HUDEP-2 (cell line): ENCODE results near the gene SYNPO.

ENCODE experiments used
- DNase-seq, 76 experiments: peaks; one replicate each; lab custom pipeline; 2025; ENCODE audit not compliant: unreplicated experiment in 76 of 76; lab: John Stamatoyannopoulos, UW

SYNPO gene

GRCh38 chr5:150605546-150605945 lies 34.9 kb upstream of the SYNPO start:
- no peak for DNase-seq

DNA sequence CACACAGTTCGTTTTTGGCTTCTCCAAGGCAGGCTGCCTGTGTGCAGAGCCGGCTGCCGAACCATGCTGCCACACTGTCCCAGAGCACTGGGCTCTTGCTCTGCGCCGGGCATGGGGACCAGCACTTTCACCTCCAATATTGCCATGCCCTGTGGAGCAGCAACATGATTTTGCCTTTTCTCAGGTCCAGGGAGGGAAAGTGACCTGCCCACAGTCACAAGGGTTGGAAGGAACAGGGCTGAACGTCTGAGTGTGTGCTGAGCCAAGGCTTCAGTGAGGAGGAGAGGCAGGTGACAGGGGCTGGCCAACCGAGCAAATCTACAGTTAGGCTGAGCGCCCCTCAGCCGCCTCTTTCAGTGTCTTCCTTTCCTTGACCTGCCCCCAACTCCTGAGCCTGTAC lies 34.0 kb upstream of the SYNPO start:
- no peak for DNase-seq

DNA sequence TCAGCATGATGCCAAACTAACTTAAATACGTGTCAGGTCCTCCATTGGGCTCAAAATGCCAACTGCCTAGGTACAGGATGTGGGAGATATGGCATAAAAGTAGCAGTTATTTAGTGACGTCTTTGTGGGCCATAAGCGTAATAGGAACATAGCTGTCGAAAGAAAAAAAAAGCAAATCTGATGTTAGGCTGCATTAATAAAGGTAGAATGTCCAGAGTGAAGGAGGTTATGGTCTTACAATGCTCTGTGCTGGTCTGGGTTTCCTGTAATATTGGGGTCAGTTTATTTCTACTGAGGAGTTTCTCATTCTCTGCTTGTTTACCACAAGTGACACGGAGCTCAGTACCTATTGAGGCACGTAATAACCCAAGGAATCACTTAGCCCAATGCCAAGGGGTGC lies 33.4 kb upstream of the SYNPO start:
- no peak for DNase-seq

GRCh38 chr5:150607991-150608390 lies 32.5 kb upstream of the SYNPO start:
- DNase-seq, result no peak

GRCh38 chr5:150608991-150609390 lies 31.5 kb upstream of the SYNPO start:
- DNase-seq, result no peak

DNA sequence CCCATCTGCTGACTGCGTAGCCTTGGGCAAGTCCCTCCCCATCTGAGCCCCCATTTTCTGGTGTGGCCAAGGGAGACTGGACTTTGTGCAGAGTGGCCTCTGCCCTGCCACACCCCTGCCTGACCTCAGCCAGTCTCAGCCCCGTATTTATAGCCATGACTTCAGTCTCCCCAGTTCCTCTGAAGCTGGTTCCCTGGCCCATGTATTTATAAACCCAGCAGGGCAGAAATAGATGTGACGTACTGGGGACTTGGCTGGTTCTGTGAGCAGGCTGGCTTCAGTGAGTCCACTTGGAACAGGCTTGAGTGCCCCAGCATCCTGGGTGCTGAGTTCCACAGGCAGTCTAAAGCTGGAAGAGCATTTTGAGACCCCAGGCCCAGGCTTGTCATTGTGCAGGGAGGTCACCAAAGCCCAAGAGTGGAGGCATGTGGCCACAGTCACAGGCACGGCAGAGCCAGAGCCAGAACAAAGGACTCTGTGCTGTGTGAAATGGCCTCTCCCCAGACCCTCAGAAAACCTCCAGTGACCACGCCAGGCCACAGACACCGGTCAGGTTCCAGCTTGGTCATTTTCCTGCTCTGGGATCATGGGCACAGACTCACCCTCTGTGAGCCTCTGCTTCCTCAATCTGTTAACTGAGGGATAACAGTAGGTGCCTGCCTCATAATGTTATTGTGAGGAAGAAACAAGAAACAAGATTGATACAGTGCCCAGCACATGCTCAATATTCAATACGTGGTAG lies 30.4 kb upstream of the SYNPO start:
- DNase-seq, result no peak

- no peak for DNase-seq
Observed at GRCh38 chr5:150611026-150611425, 29.4 kb upstream of the SYNPO start.

- no peak for DNase-seq
Observed at GRCh38 chr5:150612405-150612804, 28.1 kb upstream of the SYNPO start.

DNA sequence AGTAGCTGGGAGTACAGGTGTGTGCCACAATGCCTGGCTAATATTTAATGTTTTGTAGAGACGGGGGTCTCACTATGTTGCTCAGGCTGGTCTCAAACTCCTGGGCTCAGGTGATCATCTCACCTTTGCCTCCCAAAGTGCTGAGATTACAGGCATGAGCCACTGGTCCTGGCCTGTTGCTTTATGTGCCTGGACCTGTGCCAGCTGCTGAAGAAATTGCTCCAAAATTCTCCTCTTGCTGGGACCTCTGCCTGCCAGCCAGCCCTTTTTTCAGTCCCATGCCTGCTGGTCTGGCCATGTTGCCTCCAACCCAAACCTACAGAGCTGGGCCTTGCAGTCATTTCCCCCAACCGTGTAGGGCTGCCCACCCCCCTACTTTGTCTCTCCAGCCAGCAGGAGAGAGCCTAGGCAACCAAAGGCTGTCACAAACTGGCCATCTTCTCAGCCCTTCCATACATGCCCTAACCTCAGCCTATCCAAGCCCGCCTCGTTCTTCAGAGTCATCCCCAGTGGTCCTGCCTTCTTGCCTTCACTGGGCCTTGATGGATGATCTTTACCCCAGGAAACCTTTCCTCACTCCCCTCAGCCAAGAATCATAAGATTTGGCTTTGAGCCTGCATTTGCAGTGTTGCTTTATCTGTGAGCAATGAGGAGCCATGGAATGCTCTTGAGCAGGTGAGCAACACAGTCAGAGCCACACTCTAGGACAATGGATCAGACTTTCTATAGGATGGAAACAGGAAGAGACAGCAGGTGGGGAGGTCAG lies 27.4 kb upstream of the SYNPO start:
- DNase-seq, result no peak

GRCh38 chr5:150613991-150614660 lies 26.3 kb upstream of the SYNPO start:
- no peak for DNase-seq

DNA sequence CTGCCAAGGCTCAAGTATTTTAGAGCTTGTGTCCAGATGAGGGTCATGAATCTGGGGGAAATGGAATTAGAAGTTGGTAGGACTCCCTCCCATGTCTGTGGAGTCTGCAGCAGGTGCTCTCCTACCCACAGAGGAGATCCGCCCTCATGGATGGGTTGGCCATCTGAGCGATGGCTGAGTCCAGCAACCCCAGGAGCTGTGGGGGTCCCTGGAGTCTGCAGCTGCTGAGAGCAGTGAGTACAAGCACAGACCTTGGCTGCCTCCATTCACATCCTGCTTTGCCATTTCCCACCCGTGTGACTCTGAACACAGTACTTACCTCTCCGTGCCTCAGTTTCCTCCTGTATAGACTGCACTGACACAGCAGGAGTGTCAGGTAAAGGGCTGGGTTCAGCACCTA lies 25.8 kb upstream of the SYNPO start:
- DNase-seq, result no peak

DNA sequence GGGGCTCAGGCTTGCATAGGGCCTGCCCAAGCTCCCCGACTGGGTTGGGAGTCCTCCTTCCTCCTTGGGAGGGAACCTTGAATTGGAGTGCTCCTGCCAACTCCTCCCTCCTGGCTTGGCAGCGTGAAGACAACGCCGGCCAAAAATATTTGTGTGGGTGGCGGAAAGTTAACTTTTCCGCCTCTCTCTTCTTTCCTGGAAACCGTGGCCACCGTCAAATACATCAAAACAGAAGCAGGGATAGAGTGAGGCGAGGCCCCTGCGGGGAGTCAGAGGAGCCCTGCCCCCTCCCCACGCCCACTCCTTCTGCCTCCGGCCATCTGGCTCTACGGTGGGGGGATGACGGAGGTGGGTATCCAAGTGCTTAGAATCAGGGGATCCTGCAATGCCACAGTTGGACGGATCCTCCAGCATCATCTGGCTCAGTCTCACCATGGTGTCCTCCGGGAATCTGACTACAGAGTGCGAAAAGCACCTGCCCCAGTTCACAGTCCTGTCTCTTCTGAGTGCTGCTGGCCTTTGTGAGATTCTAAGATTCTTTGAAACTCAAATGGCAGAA lies 25.2 kb upstream of the SYNPO start:
- DNase-seq, result peak in 6 of 76 experiments; percentile 9 to 56 (median 22)

DNA sequence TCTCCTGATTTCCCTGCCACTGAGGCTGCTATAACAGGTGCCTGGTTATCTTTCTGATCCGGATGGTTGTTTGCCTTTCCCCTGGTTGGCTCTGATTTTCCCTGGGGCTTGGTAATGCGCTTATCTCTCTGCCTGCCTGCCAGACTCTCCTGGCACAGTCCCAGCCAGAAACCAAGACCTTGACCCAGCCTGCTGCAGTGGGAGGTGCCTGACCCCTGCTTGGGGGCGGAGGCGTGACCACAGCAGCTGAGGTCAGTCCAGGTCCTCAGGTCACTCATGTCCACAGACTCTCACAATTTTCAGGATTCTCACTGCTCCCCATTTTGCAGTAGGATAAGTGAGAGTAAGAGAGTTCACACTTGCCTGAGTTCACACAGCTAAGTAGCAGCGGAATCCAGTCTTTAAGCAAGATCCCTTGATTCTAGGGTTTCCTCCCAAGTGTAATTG lies 24.4 kb upstream of the SYNPO start:
- peak in 72 of 76 experiments; percentile 8 to 87 (median 46) for DNase-seq

DNA sequence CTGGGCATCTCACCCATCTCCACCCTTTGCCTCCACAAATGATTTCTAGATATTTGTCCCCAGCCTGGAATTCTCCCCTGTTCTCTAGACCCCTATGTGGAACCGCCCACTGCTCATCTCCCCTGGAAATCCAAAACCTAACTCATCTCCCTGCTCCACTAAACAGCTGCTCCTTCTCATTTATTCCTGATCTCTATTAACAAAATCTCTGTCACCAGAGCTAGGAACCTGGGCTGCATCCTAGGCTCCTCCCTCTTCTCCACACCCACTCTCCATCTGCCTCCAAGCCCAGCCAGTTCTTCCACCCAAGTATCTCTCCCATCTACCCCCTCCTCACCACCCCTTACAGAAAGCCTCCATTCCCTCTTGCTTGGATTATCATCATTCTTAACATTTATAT lies 24.0 kb upstream of the SYNPO start:
- no peak for DNase-seq

GRCh38 chr5:150618163-150618562 lies 22.3 kb upstream of the SYNPO start:
- no peak for DNase-seq

DNA sequence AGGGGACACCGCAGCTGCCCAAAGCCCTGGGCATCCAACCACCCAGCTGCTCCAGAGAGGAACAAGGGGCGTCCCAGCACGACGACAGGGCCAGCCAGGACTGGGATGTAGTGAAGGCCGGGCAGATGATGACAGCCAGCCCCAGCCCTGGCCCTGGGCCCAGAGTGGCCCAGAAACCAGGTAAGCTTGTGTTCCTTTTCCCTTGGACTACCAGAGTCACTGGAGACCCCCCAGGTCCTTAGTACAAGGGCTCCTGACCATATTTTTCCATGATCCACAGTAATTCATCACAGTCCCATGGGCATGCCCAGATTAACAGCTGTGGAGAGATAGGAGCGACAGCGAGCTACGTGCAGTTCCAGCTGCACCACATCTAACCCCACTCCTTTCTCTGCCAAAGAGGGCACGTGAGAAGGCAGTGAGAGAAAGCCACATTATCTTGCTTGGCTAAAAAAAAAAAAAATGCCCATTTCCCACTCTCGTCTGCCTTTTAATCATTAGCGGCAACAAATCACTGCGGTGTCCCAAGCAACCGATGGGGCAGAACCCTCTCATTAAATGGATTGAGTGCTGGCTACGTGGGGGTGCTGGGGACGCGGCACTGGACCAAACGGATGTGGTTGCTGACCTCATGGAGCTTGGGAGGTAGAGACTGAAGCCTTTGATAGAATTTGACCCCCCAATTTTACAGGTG lies 21.7 kb upstream of the SYNPO start:
- no peak for DNase-seq

GRCh38 chr5:150619359-150620230 lies 20.9 kb upstream of the SYNPO start:
- no peak for DNase-seq

DNA sequence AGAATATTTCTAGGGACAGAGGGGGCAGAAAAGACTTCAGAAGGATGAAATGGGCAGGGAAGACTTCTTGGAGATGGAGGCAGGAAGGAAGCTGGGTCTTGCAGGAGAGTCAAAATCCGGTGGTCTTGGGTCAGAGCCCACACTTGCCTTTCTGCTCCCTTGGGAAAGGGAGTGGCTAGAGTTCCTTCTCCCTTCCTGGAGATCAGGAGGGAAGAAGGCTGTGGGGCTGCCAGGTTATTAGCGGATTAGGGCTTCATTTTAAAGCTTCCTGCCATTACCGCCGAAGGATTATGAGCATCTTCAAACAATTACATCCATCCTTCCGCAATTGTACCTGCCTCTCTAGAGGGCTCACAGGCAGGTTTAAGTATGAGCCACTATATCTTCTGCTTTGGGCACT lies 19.2 kb upstream of the SYNPO start:
- no peak for DNase-seq

GRCh38 chr5:150622157-150622556 lies 18.3 kb upstream of the SYNPO start:
- no peak for DNase-seq
